ENCODE data around the gene MICA.

DNA sequence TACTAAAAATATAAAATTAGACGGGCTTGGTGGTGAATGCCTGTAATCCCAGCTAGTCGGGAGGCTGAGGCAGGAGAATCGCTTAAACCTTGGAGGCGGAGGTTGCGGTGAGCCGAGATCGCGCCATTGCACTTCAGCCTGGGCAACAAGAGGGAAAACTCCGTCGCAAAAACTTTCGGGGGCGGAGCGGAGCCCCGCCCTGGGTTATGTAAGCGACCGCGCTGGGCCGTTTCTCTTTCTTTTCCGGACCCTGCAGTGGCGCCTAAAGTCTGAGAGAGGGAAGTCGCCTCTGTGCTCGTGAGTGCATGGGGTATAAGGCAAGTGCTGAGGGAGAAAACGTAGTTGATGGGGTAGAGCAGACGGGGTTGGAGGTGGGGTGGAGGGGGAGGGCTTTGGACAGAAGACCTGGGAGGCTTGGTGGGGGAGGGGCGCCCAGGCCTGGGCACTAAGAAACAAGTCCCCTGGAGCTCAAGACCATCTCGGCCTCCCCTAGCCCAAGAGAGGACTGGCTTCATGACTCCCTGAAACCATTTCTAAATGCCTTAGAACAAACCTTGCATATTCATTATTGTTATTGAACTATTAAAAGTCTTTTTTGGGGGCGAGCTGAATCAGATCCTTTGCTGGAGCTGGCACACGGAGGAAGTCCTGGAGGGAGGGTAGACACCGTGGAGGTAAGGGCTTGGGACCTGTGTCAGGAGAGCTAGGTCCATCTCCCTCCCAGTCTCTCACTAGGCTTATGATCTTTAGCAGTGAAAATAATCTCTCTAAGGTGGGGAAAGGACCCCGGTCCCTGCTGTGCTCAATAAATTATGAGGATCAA lies 2.7 kb upstream of the MICA start:
- TF ChIP-seq, protein P1, sequence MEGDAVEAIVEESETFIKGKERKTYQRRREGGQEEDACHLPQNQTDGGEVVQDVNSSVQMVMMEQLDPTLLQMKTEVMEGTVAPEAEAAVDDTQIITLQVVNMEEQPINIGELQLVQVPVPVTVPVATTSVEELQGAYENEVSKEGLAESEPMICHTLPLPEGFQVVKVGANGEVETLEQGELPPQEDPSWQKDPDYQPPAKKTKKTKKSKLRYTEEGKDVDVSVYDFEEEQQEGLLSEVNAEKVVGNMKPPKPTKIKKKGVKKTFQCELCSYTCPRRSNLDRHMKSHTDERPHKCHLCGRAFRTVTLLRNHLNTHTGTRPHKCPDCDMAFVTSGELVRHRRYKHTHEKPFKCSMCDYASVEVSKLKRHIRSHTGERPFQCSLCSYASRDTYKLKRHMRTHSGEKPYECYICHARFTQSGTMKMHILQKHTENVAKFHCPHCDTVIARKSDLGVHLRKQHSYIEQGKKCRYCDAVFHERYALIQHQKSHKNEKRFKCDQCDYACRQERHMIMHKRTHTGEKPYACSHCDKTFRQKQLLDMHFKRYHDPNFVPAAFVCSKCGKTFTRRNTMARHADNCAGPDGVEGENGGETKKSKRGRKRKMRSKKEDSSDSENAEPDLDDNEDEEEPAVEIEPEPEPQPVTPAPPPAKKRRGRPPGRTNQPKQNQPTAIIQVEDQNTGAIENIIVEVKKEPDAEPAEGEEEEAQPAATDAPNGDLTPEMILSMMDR (IDR thresholded peaks at IDR 0.05): no peak
- TF ChIP-seq POLR2A (IDR thresholded peaks at IDR 0.05): peak; percentile 23 to 36
